ENCODE results near the gene DISC1. TPM values are rescaled to one million over a fixed set of nuclear protein-coding genes. Genes with fewer than 3 reads are reported as not detected.

DISC1 gene
- polyA plus RNA-seq, 1 of the 3 experiments (the other 2 are of a cell fraction) = 1.7 TPM

DNA sequence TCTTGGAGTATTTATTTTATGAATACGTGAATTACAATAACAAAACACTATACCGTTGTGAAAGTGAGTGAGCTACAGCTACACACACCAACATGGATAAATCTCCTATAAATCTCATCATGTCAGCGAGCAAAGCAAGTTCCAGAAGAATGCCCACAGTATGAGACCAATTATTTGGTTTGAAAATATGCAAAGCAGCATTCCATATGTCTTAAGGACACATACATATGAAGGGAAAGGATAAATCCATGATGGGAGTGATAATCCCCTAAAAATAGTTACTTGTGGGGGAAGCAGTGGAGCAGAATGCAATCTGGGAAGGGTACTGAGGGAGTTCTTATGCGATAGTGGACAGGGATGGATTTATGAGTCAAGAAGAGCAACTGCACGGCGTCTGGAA is 261.3 kb downstream of the DISC1 start (continued):
- TF ChIP-seq, protein P1, sequence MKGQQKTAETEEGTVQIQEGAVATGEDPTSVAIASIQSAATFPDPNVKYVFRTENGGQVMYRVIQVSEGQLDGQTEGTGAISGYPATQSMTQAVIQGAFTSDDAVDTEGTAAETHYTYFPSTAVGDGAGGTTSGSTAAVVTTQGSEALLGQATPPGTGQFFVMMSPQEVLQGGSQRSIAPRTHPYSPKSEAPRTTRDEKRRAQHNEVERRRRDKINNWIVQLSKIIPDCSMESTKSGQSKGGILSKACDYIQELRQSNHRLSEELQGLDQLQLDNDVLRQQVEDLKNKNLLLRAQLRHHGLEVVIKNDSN (IDR thresholded peaks at IDR 0.05; ENCODE audit: borderline replicate concordance, low read depth) = no peak
- no peak for TF ChIP-seq JUND (IDR thresholded peaks at IDR 0.05)
- TF ChIP-seq MEF2A (IDR thresholded peaks at IDR 0.05; ENCODE audit: borderline replicate concordance, low read depth) = no peak
- no peak for TF ChIP-seq GATA2 (CRISPR knock-in tag; IDR thresholded peaks at IDR 0.05)
- no peak for TF ChIP-seq TAF1 (IDR thresholded peaks at IDR 0.05; ENCODE audit: borderline replicate concordance, low read depth, low read length)
- no peak for TF ChIP-seq FOXJ3 (CRISPR knock-in tag; IDR thresholded peaks at IDR 0.05)
- no peak for TF ChIP-seq RAD21 (IDR thresholded peaks at IDR 0.05; ENCODE audit: low read length)
- TF ChIP-seq EZH2phosphoT487 (IDR thresholded peaks at IDR 0.05; ENCODE audit: borderline replicate concordance, low read depth) = no peak
- TF ChIP-seq NRF1 (IDR thresholded peaks at IDR 0.05; ENCODE audit: low read depth, low read length) = no peak
- no peak for TF ChIP-seq USF2 (IDR thresholded peaks at IDR 0.05; ENCODE audit: borderline replicate concordance, low read depth, low read length)

GRCh38 chr1:231890791-231891190 is 264.2 kb downstream of the DISC1 start:
- 87% methylated on average over 4 of the region's 4 CpGs for WGBS (ENCODE audit: low lambda C conversion rate)
- ChIA-PET CTCF (no interaction called here), POLR2A (no interaction called here)

More at GRCh38 chr1:231890791-231891190, 264.2 kb downstream of the DISC1 start:
- no peaks in the 10 kb centered on the region for H3K9me3 ChIP-seq
- H3K4me2 ChIP-seq = no peak overlapping the region
- H4K20me1 ChIP-seq (ENCODE audit: insufficient read depth) = no peaks in the 10 kb centered on the region
- H3K4me1 ChIP-seq (ENCODE audit: control insufficient read depth in 1 of 2, insufficient read depth in 2 of 2, low read depth in 1 of 2, low read length in 1 of 2) = peaks cover 0 to 2% of the 10 kb centered on the region in 2 experiments; a peak in 1 of 4 replicates
- no peak for DNase-seq
- no peaks in the 10 kb centered on the region for H3K79me2 ChIP-seq (ENCODE audit: insufficient read depth)
- H3K9me2 ChIP-seq = no peaks in the 10 kb centered on the region
- H2AFZ ChIP-seq (ENCODE audit: low read depth) = no peak overlapping the region
- no peak overlapping the region for H3K4me3 ChIP-seq (ENCODE audit: low read depth in 2 of 2, low read length in 1 of 2)
- TF ChIP-seq, protein P1 (IDR thresholded peaks at IDR 0.05; ENCODE audit: borderline replicate concordance, low read depth) = no peak
- TF ChIP-seq CTCF (IDR thresholded peaks at IDR 0.05) (no peak), EZH2phosphoT487 (IDR thresholded peaks at IDR 0.05; ENCODE audit: borderline replicate concordance, low read depth) (no peak), TCF12 (IDR thresholded peaks at IDR 0.05) (no peak), RCOR1 (IDR thresholded peaks at IDR 0.05; ENCODE audit: low read length) (no peak), MAX (IDR thresholded peaks at IDR 0.05; ENCODE audit: low read depth) (no peak), FOXM1 (IDR thresholded peaks at IDR 0.05; ENCODE audit: low read depth) (no peak), JUND (IDR thresholded peaks at IDR 0.05) (no peak), RAD21 (IDR thresholded peaks at IDR 0.05; ENCODE audit: low read length) (no peak), TAF1 (IDR thresholded peaks at IDR 0.05; ENCODE audit: borderline replicate concordance, low read depth, low read length) (no peak), POLR2AphosphoS5 (IDR thresholded peaks at IDR 0.05; ENCODE audit: low read depth, low read length) (no peak)
- H3K9ac ChIP-seq = no peak overlapping the region
- H3K36me3 ChIP-seq (replicated peaks in 1 of 2; ENCODE audit: control insufficient read depth in 1 of 2, insufficient read depth in 2 of 2, low read length in 1 of 2) = no peaks in the 10 kb centered on the region
- no peak overlapping the region for H3K27ac ChIP-seq (ENCODE audit: low read depth in 2 of 2, low read length in 1 of 2)
- no peaks in the 10 kb centered on the region for H3K27me3 ChIP-seq (ENCODE audit: insufficient read depth)
- H3F3A ChIP-seq (replicated peaks; ENCODE audit: insufficient read depth) = no peaks in the 10 kb centered on the region

Measured in SK-N-SH (cell line).